Bone marrow (tissue), 2 donors: ENCODE data around the gene NCAM2.

Experiments
- DNase-seq, 2 donors: peaks; one replicate each; lab custom pipeline; 2025; lab: John Stamatoyannopoulos, UW

The NCAM2 gene

DNA sequence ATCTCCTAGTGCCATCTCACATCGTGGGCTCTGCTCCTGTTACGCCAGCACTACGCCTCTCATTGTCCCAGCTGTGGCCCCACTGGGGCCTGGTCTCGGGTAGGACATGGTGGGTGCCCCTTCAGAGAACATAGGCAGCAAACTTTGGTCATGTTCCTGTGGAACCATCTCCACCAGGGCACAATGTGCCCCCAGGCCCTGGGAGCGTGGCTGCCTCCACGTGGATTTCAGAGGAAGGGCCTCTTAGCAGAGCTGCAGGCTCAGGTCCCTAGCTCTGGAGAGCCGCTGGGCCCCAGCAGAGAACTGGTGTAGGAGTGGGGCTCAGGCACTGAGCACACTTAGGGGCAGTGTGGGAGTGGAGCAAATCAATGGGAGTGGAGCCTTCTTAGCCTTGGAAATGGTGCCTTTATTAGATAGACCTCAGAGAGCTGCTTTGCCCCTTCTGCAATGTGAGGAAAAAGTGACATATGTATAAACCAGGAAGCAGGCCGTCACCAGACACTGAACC lies 460.0 kb downstream of the NCAM2 start:
- DNase-seq: no peak

- no peak for DNase-seq
These were observed 462.8 kb downstream of the NCAM2 start for GRCh38 chr21:21460979-21461378.

GRCh38 chr21:21463456-21463855 lies 465.2 kb downstream of the NCAM2 start:
- DNase-seq: no peak

- no peak for DNase-seq
These were observed 466.5 kb downstream of the NCAM2 start for GRCh38 chr21:21464684-21465083.

DNA sequence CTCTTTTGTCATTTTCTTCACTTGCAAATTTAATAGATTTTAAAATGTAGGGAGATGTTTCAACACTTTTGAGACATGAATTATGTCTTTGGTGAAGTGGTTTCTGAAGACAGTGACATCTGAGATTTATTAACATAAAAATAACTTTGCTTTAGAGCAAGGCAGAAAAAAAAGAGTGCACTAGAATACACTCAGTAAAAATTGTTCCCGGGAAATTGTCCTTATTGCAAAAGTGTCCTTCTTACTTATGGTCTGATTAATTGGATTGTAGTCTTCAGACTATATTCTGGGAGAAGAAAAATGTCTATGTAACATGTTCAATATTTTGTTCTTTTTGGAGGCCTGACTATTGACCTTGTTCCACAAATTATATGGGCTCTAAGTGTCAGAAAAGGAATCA lies 468.5 kb downstream of the NCAM2 start:
- DNase-seq: no peak

GRCh38 chr21:21468003-21468402 lies 469.8 kb downstream of the NCAM2 start:
- DNase-seq: no peak

GRCh38 chr21:21481239-21481638 lies 483.0 kb downstream of the NCAM2 start:
- DNase-seq: no peak

- DNase-seq: no peak
These were observed 510.6 kb downstream of the NCAM2 start for GRCh38 chr21:21508859-21509258.

DNA sequence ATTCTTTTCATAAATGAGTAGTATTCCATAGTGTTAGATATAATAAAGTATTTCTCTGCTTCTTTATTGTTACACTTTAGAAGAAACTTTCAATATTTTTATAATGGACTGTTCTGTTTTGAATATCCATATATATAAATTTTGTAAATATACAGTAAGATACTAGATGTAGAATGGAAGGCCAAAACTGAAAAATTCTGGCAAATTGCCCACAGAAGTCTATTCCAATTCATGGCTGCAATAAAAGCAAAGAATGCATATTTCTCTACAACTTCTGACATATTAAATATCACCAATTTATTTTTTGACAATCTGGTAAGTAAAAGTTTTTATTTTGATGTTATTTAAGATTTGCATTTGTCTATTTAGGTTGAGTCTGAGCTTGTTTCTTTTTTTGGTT lies 532.5 kb downstream of the NCAM2 start:
- no peak for DNase-seq

GRCh38 chr21:21547368-21547953 lies 549.3 kb downstream of the NCAM2 start:
- DNase-seq: no peak

GRCh38 chr21:21559285-21560045 lies 561.3 kb downstream of the NCAM2 start:
- DNase-seq: no peak
